Measurements from ENCODE around the gene MGLL.

Gene MGLL

DNA sequence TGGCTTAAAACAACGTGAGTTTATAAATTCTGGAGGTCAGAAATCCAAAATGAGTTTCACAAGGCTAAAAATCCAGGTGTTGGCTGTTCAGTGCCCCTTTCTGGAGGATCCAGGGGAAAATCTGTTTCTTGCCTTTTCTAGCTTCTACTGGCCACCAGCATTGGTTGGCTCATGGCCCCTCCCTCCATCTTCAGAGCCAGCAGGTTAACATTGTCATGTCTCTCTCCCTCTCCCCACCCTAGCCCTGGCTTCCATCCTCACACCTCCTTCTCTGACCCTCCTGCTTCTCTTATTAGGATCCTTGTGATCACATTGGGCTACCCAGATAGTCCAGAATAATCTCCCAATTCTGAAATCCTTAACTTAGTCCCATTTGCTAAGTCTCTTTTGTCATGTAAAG is 32.9 kb upstream of the MGLL start:
- no peak overlapping the region for H3K4me2 ChIP-seq (ENCODE audit: insufficient read depth, low read length)
- DNase-seq: no peak
- no peaks in the 10 kb centered on the region for H3K36me3 ChIP-seq (ENCODE audit: insufficient read depth, low read length)
- H3K79me2 ChIP-seq (ENCODE audit: insufficient read depth, low read length): no peaks in the 10 kb centered on the region
- no peaks in the 10 kb centered on the region for H3K4me1 ChIP-seq (ENCODE audit: insufficient read depth, low read length)
- no peak overlapping the region for H2AFZ ChIP-seq (ENCODE audit: low read depth, low read length)
- no peak overlapping the region for H3K4me3 ChIP-seq (ENCODE audit: low read depth in 1 of 2, low read length in 2 of 2)
- H3K9ac ChIP-seq (ENCODE audit: low read depth, low read length): no peak overlapping the region
- TF ChIP-seq EZH2 (IDR thresholded peaks at IDR 0.05; ENCODE audit: borderline replicate concordance, low read depth, low read length, severe bottlenecking): no peak
- peaks cover 4% of the 10 kb centered on the region for H3K27me3 ChIP-seq (ENCODE audit: insufficient read depth, low read length, poor library complexity)
- ATAC-seq (ENCODE audit: insufficient read depth, low read depth): no peak
- no peak overlapping the region for H3K27ac ChIP-seq (ENCODE audit: low read length)
- no peaks in the 10 kb centered on the region for H3K9me3 ChIP-seq (ENCODE audit: insufficient read depth, low read length, severe bottlenecking)
- H4K20me1 ChIP-seq (ENCODE audit: insufficient read depth, low read length): no peaks in the 10 kb centered on the region

DNA sequence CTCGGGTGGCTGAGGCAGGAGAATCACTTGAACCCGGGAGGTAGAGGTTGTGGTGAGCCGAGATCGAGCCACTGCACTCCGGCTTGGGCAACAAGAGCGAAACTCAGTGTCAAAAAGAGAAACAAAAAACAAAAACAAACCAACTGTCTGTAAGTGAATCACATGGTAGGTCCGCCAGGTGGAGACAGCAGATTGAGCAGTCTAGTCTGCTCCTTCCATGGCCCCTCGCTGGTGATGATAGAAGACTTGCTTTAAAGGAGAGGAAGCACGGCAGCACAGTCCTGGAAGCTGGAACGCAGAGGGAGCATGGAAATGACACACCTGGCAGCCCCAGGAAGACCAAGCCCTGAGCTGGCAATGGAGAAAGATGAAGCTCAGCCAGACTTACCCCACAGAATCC is 31.4 kb upstream of the MGLL start:
- Histone ChIP-seq H3K9ac (ENCODE audit: low read depth, low read length) (no peak overlapping the region), H3K4me1 (ENCODE audit: insufficient read depth, low read length) (no peaks in the 10 kb centered on the region), H3K9me3 (ENCODE audit: insufficient read depth, low read length, severe bottlenecking) (no peaks in the 10 kb centered on the region), H2AFZ (ENCODE audit: low read depth, low read length) (no peak overlapping the region), H3K27me3 (ENCODE audit: insufficient read depth, low read length, poor library complexity) (peaks cover 4% of the 10 kb centered on the region), H3K4me2 (ENCODE audit: insufficient read depth, low read length) (no peak overlapping the region), H4K20me1 (ENCODE audit: insufficient read depth, low read length) (no peaks in the 10 kb centered on the region), H3K36me3 (ENCODE audit: insufficient read depth, low read length) (no peaks in the 10 kb centered on the region), H3K27ac (ENCODE audit: low read length) (no peak overlapping the region), H3K79me2 (ENCODE audit: insufficient read depth, low read length) (no peaks in the 10 kb centered on the region), H3K4me3 (ENCODE audit: low read depth in 1 of 2, low read length in 2 of 2) (no peak overlapping the region)
- ATAC-seq (ENCODE audit: insufficient read depth, low read depth) (no peak), DNase-seq (no peak)
- no peak for TF ChIP-seq EZH2 (IDR thresholded peaks at IDR 0.05; ENCODE audit: borderline replicate concordance, low read depth, low read length, severe bottlenecking)
- TF ChIP-seq, protein P1, sequence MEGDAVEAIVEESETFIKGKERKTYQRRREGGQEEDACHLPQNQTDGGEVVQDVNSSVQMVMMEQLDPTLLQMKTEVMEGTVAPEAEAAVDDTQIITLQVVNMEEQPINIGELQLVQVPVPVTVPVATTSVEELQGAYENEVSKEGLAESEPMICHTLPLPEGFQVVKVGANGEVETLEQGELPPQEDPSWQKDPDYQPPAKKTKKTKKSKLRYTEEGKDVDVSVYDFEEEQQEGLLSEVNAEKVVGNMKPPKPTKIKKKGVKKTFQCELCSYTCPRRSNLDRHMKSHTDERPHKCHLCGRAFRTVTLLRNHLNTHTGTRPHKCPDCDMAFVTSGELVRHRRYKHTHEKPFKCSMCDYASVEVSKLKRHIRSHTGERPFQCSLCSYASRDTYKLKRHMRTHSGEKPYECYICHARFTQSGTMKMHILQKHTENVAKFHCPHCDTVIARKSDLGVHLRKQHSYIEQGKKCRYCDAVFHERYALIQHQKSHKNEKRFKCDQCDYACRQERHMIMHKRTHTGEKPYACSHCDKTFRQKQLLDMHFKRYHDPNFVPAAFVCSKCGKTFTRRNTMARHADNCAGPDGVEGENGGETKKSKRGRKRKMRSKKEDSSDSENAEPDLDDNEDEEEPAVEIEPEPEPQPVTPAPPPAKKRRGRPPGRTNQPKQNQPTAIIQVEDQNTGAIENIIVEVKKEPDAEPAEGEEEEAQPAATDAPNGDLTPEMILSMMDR (IDR thresholded peaks at IDR 0.05; ENCODE audit: borderline replicate concordance, extremely low read depth, low read length, poor library complexity, severe bottlenecking): no peak

DNA sequence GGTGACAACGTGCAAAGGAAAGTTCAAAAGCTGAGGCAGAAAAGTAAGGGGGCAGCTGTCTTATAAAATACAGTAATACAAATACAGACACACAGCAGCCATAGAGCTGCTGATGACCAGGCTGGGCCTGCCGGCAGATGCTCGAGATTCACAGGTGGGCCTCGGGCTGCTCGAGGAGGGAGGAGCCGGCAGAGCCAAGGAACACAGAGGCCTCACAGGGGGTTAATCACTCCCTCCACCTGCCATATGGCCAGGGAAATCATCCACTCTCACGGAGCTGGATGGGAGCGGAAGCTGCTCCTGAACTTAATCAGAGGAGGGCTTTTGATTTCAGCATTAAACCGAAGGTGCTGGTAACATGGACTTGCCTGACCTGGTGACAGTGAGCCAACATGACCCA is 29.6 kb upstream of the MGLL start:
- no peaks in the 10 kb centered on the region for H3K4me1 ChIP-seq (ENCODE audit: insufficient read depth, low read length)
- H3K4me3 ChIP-seq (ENCODE audit: low read depth in 1 of 2, low read length in 2 of 2): no peak overlapping the region
- peaks cover 4% of the 10 kb centered on the region for H3K27me3 ChIP-seq (ENCODE audit: insufficient read depth, low read length, poor library complexity)
- H2AFZ ChIP-seq (ENCODE audit: low read depth, low read length): no peak overlapping the region
- H3K27ac ChIP-seq (ENCODE audit: low read length): no peak overlapping the region
- no peaks in the 10 kb centered on the region for H3K9me3 ChIP-seq (ENCODE audit: insufficient read depth, low read length, severe bottlenecking)
- H3K79me2 ChIP-seq (ENCODE audit: insufficient read depth, low read length): no peaks in the 10 kb centered on the region
- TF ChIP-seq, protein P1 (IDR thresholded peaks at IDR 0.05; ENCODE audit: borderline replicate concordance, extremely low read depth, low read length, poor library complexity, severe bottlenecking): no peak
- no peak for TF ChIP-seq EZH2 (IDR thresholded peaks at IDR 0.05; ENCODE audit: borderline replicate concordance, low read depth, low read length, severe bottlenecking)
- no peak overlapping the region for H3K4me2 ChIP-seq (ENCODE audit: insufficient read depth, low read length)
- no peaks in the 10 kb centered on the region for H4K20me1 ChIP-seq (ENCODE audit: insufficient read depth, low read length)
- DNase-seq: no peak
- ATAC-seq (ENCODE audit: insufficient read depth, low read depth): no peak
- H3K9ac ChIP-seq (ENCODE audit: low read depth, low read length): no peak overlapping the region
- no peaks in the 10 kb centered on the region for H3K36me3 ChIP-seq (ENCODE audit: insufficient read depth, low read length)

DNA sequence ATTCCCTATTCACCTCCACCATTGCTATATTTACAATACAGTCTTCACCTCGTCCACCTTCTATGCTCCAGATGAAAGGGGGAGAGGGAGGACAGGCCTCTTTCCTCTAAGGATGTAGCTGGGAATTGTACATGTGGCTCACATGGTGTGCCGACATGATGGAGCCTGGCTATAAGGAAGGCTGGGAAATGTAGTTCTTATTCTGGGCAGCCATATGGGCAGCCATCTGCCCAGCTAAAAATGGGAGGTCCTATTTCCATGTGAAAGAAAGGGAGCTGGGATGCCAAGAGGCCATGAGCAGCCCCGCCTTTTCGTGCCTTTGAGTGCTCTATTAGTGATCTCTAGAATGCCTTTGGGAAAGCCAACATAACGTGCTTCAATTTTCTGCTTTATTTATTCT is 27.1 kb upstream of the MGLL start:
- no peak overlapping the region for H3K27ac ChIP-seq (ENCODE audit: low read length)
- H3K9ac ChIP-seq (ENCODE audit: low read depth, low read length): no peak overlapping the region
- H3K36me3 ChIP-seq (ENCODE audit: insufficient read depth, low read length): no peaks in the 10 kb centered on the region
- H3K4me2 ChIP-seq (ENCODE audit: insufficient read depth, low read length): no peak overlapping the region
- H2AFZ ChIP-seq (ENCODE audit: low read depth, low read length): no peak overlapping the region
- H3K4me3 ChIP-seq (ENCODE audit: low read depth in 1 of 2, low read length in 2 of 2): no peak overlapping the region
- H3K27me3 ChIP-seq (ENCODE audit: insufficient read depth, low read length, poor library complexity): peaks cover 4% of the 10 kb centered on the region
- ATAC-seq (ENCODE audit: insufficient read depth, low read depth) (no peak), DNase-seq (no peak)
- H3K4me1 ChIP-seq (ENCODE audit: insufficient read depth, low read length): no peaks in the 10 kb centered on the region
- H3K9me3 ChIP-seq (ENCODE audit: insufficient read depth, low read length, severe bottlenecking): no peaks in the 10 kb centered on the region
- no peaks in the 10 kb centered on the region for H3K79me2 ChIP-seq (ENCODE audit: insufficient read depth, low read length)
- TF ChIP-seq EZH2 (IDR thresholded peaks at IDR 0.05; ENCODE audit: borderline replicate concordance, low read depth, low read length, severe bottlenecking): no peak
- TF ChIP-seq, protein P1 (IDR thresholded peaks at IDR 0.05; ENCODE audit: borderline replicate concordance, extremely low read depth, low read length, poor library complexity, severe bottlenecking): no peak
- H4K20me1 ChIP-seq (ENCODE audit: insufficient read depth, low read length): no peaks in the 10 kb centered on the region
